Neural cell (in vitro differentiated cells): ENCODE results near the gene RBMS2. TPM values are rescaled to one million over a fixed set of nuclear protein-coding genes. Genes with fewer than 3 reads are reported as not detected.
"Not testable (repeated sequence)": the region's sequence is repeated elsewhere in the genome, so short reads cannot be mapped to it uniquely, and the experiment has no call there.

Source experiments
- H2AFZ ChIP-seq: fragments of 200-600, 300-800 bp; sonication (generic), shearing (Covaris generic); 2 replicates; pipeline ENCODE4 v1.6.0; 2014; ENCODE audit warnings: low read depth, mild to moderate bottlenecking, antibody characterized with exemption, low read length, moderate library complexity
- H3F3A ChIP-seq: fragments of 200-600 bp; shearing (Covaris generic); 2 replicates; pipeline ENCODE4 v1.6.1; 2016; ENCODE audit warnings: mild to moderate bottlenecking, moderate library complexity, mixed read lengths, antibody characterized with exemption, low read length; ENCODE audit not compliant: insufficient read depth, poor library complexity, severe bottlenecking
- H3K27ac ChIP-seq: fragments of 200-600, 300-800 bp; sonication (generic), shearing (Covaris generic); 2 replicates; pipeline ENCODE4 v1.5.1; 2014; ENCODE audit warnings: mild to moderate bottlenecking, low read length, moderate library complexity
- H3K27me3 ChIP-seq: fragments of 300-800, 200-600 bp; sonication (generic), shearing (Covaris generic); 2 replicates; pipeline ENCODE4 v1.6.0; 2014; ENCODE audit warnings: mild to moderate bottlenecking, low read depth, low read length, moderate library complexity; ENCODE audit not compliant: insufficient read depth
- H3K36me3 ChIP-seq: fragments of 300-800, 200-600 bp; sonication (generic), shearing (Covaris generic); 2 replicates; pipeline ENCODE4 v1.5.1; 2014; ENCODE audit warnings: mild to moderate bottlenecking, antibody characterized with exemption, low read length, moderate library complexity; ENCODE audit not compliant: insufficient read depth
- H3K4me2 ChIP-seq: fragments of 300-800, 200-600 bp; sonication (generic), shearing (Covaris generic); 2 replicates; pipeline ENCODE4 v1.6.0; 2014; ENCODE audit warnings: mild to moderate bottlenecking, low read length
- H3K4me3 ChIP-seq: fragments of 300-800, 200-600 bp; sonication (generic), shearing (Covaris generic); 2 replicates; pipeline ENCODE4 v1.5.1; 2014; ENCODE audit warnings: mild to moderate bottlenecking, low read length, moderate library complexity
- H3K79me2 ChIP-seq: fragments of 200-600 bp; shearing (Covaris generic); replicated peaks from 2 replicates; pipeline ENCODE4 v1.6.0; 2014; ENCODE audit warnings: mild to moderate bottlenecking, low read length, moderate library complexity; ENCODE audit not compliant: insufficient read depth
- H3K9ac ChIP-seq: fragments of 300-800, 200-600 bp; sonication (generic), shearing (Covaris generic); 2 replicates; pipeline ENCODE4 v1.6.1; 2016; ENCODE audit warnings: mild to moderate bottlenecking, low read length, mixed read lengths
- H3K9me2 ChIP-seq: fragments of 200-600 bp; shearing (Covaris generic); 2 replicates; pipeline ENCODE4 v1.6.1; 2016; ENCODE audit warnings: mild to moderate bottlenecking, low read length, mixed read lengths; ENCODE audit not compliant: insufficient read depth
- H3K9me3 ChIP-seq: fragments of 200-600, 300-800 bp; sonication (generic), shearing (Covaris generic); 2 replicates; pipeline ENCODE4 v1.6.1; 2016; ENCODE audit warnings: mild to moderate bottlenecking, mixed run types, low read length, moderate library complexity, mixed read lengths
- H4K20me1 ChIP-seq: fragments of 200-600 bp; shearing (Covaris generic); 2 replicates; pipeline ENCODE4 v1.6.1; 2016; ENCODE audit warnings: mild to moderate bottlenecking, mixed run types; ENCODE audit not compliant: insufficient read depth
- CTCF ChIP-seq: fragments of 450-650 bp; IDR thresholded peaks from 2 replicates; pipeline ENCODE4 v1.5.1; 2014; ENCODE audit warnings: antibody characterized with exemption, mild to moderate bottlenecking, moderate library complexity; ENCODE audit not compliant: poor library complexity, severe bottlenecking
- EP300 ChIP-seq: fragments of 450-650 bp; conservative IDR thresholded peaks from 2 replicates; pipeline ENCODE4 v1.6.1; 2014; ENCODE audit warnings: antibody characterized with exemption, mild to moderate bottlenecking, moderate library complexity; ENCODE audit not compliant: poor library complexity, severe bottlenecking
- EZH2 ChIP-seq: fragments of 200-600, 300-800 bp; shearing (Covaris generic), sonication (generic); IDR thresholded peaks from 2 replicates; pipeline ENCODE4 v1.6.1; 2014; ENCODE audit warnings: antibody characterized with exemption, low read length, borderline replicate concordance, mild to moderate bottlenecking; ENCODE audit not compliant: insufficient read depth, poor library complexity, severe bottlenecking
- MXI1 ChIP-seq: fragments of 450-650 bp; conservative IDR thresholded peaks from 2 replicates; pipeline ENCODE4 v1.6.1; 2014; ENCODE audit warnings: antibody characterized with exemption, mild to moderate bottlenecking; ENCODE audit not compliant: poor library complexity, severe bottlenecking
- POLR2AphosphoS5 ChIP-seq: IDR thresholded peaks from 2 replicates; pipeline ENCODE4 v1.6.1; 2012
- RAD21 ChIP-seq: fragments of 450-650 bp; conservative IDR thresholded peaks from 2 replicates; pipeline ENCODE4 v1.6.1; 2014; ENCODE audit warnings: antibody characterized with exemption, mild to moderate bottlenecking, moderate library complexity
- REST ChIP-seq: IDR thresholded peaks from 2 replicates; pipeline ENCODE4 v1.6.1; 2012; ENCODE audit warnings: borderline replicate concordance
- SMC3 ChIP-seq: fragments of 450-650 bp; conservative IDR thresholded peaks from 2 replicates; pipeline ENCODE4 v1.6.1; 2014; ENCODE audit warnings: antibody characterized with exemption, mild to moderate bottlenecking, moderate library complexity; ENCODE audit not compliant: poor library complexity
- TAF1 ChIP-seq: IDR thresholded peaks from 2 replicates; pipeline ENCODE4 v1.6.1; 2012; ENCODE audit warnings: low read depth
- polyA plus RNA-seq: library from polyadenylated mRNA; depleted of rRNA; stranded (reverse); fragments of >200 nt; gene quantifications from 2 replicates; pipeline ENCODE4 v1.2.3, GENCODE V29; 2014

RBMS2 gene
- polyA plus RNA-seq, 1 donor from 2014 or later = 2.4 TPM

- H3K4me2 ChIP-seq, H3K9me3 ChIP-seq, H3K79me2 ChIP-seq, H3K9ac ChIP-seq, H3K9me2 ChIP-seq, H3K27ac ChIP-seq, H3K4me3 ChIP-seq, H3K36me3 ChIP-seq, H2AFZ ChIP-seq, H3F3A ChIP-seq, H3K27me3 ChIP-seq, H4K20me1 ChIP-seq: not testable (repeated sequence)
These were observed 23.3 kb upstream of the RBMS2 start for GRCh38 chr12:56498126-56498902.

- H3K9me2 ChIP-seq, H3K79me2 ChIP-seq, H3K27ac ChIP-seq, H3K9ac ChIP-seq, H3K4me3 ChIP-seq, H3K36me3 ChIP-seq, H3K27me3 ChIP-seq, H3K9me3 ChIP-seq, H3F3A ChIP-seq, H4K20me1 ChIP-seq, H2AFZ ChIP-seq, H3K4me2 ChIP-seq: not testable (repeated sequence)
These were observed 22.2 kb upstream of the RBMS2 start for GRCh38 chr12:56499452-56499851.

- H3K27me3 ChIP-seq, H3K27ac ChIP-seq, H3K4me3 ChIP-seq, H3K9me2 ChIP-seq, H3K4me2 ChIP-seq, H2AFZ ChIP-seq, H3K36me3 ChIP-seq, H3K9me3 ChIP-seq, H3F3A ChIP-seq, H3K9ac ChIP-seq, H4K20me1 ChIP-seq, H3K79me2 ChIP-seq: not testable (repeated sequence)
These were observed 21.7 kb upstream of the RBMS2 start for GRCh38 chr12:56499879-56500278.

- no peaks in the 10 kb centered on the region for H3K36me3 ChIP-seq
- no peaks in the 10 kb centered on the region for H3F3A ChIP-seq
- no peak overlapping the region for H3K4me2 ChIP-seq
- H3K9me2 ChIP-seq = no peaks in the 10 kb centered on the region
- no peaks in the 10 kb centered on the region for H3K9me3 ChIP-seq
- TF ChIP-seq EZH2 = no peak
- TF ChIP-seq SMC3 = no peak
- TF ChIP-seq POLR2AphosphoS5 = no peak
- no peak for TF ChIP-seq REST
- TF ChIP-seq RAD21 = no peak
- no peak for TF ChIP-seq MXI1
- TF ChIP-seq EP300 = no peak
- TF ChIP-seq TAF1 = no peak
- TF ChIP-seq CTCF = no peak
- no peak overlapping the region for H3K27ac ChIP-seq
- no peaks in the 10 kb centered on the region for H4K20me1 ChIP-seq
- no peak overlapping the region for H2AFZ ChIP-seq
- H3K4me3 ChIP-seq = no peak overlapping the region
- H3K79me2 ChIP-seq = no peaks in the 10 kb centered on the region
- H3K27me3 ChIP-seq = no peaks in the 10 kb centered on the region
- H3K9ac ChIP-seq = no peak overlapping the region
These were observed 10.8 kb upstream of the RBMS2 start for GRCh38 chr12:56510786-56511185.
